Measurements from ENCODE around the gene CASZ1.

Gene CASZ1

GRCh38 chr1:10674222-10674621 lies 122.2 kb downstream of the CASZ1 start:
- DNase-seq (ENCODE audit: low read depth in 2 of 2, low spot score in 1 of 2), result no peak

GRCh38 chr1:10673109-10673711 lies 123.2 kb downstream of the CASZ1 start:
- DNase-seq (ENCODE audit: low read depth in 2 of 2, low spot score in 1 of 2), result no peak

DNA sequence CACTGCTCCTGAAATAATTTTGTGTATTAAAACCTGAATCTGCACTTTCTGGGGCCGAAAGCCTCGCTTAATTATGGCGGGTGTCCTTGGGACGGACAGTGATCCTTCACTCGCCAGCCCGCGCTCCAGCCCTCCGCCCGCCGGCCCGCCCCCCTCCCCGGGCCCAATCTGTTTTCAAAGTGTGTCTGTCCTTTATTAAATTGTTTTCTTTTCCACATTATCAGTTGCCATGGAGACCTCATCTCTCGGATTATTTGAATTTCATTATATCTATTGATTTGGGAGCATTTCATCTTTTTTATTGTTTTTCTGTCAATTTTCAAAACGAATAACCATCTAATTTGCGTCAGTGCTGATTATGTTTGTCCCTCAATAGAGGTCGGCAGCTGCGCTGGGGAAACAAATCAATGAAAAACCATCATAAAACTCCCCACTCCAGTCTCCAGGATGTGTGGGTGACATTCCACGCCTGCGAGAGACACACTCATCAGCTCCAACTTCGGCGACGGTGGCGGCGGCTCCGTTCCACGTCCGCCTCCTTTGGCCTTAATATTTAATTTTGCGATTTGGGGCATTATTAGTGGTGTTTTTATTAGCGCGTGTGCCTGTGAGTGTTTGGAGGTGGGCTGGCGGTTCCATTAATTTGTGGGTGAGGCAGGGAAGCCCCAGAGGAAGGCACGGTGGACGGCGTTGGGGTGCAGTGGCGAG lies 123.9 kb downstream of the CASZ1 start:
- no peak for DNase-seq (ENCODE audit: low read depth in 2 of 2, low spot score in 1 of 2)

DNA sequence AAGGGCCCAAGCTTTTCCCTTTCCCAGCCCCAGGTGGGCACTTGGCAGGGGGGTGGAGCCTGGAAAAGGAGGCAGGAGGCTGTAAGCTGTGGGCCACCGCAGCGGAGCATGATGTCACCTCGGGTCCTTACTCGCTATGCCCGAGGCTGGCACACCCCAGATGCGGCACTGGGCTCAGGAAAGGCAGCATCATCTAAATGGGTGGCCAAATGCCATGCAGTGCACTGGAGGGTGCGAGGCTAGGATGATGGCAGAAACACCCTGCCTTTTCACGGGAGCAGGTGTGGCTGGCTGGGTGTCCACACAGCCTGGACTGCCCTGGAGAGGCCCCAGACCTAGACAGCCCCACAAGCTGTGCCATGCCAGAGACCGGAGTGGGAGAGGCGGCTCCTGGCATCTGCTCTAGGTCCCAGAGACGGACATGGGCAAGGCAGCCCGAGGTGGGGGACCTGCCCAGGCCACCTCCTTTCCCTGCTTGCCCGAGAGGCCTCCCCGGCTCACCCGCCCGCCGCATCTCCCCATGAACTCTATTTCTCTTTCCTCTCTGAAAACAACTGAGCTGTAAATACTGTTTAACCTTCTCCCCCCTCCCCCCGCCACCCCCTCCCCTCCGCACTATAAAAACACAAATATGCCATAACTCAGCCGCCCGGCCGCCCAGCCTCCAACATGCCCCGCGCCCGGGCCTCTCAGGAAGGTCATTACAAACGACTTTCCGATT lies 124.7 kb downstream of the CASZ1 start:
- no peak for DNase-seq (ENCODE audit: low read depth in 2 of 2, low spot score in 1 of 2)

DNA sequence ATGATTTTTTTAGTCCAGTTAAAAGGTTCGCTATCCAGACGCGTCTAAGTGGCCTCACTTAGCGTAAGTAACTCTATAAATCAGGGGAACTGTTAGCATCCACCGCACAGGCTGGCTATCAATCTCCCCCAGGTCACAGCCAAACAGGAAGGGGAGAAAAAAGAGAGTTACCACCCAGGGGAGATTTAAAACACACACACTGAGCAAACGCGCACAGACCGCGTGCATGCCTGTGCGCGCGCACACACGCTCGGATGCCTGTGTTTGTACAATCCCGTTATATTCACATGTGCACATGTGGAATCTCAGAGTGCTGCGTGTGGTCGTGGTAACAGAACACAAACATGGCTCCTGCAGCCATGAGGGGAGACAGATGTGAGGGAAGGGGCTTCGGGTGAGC lies 125.4 kb downstream of the CASZ1 start:
- no peak for DNase-seq (ENCODE audit: low read depth in 2 of 2, low spot score in 1 of 2)

GRCh38 chr1:10670190-10670589 lies 126.3 kb downstream of the CASZ1 start:
- no peak for DNase-seq (ENCODE audit: low read depth in 2 of 2, low spot score in 1 of 2)

DNA sequence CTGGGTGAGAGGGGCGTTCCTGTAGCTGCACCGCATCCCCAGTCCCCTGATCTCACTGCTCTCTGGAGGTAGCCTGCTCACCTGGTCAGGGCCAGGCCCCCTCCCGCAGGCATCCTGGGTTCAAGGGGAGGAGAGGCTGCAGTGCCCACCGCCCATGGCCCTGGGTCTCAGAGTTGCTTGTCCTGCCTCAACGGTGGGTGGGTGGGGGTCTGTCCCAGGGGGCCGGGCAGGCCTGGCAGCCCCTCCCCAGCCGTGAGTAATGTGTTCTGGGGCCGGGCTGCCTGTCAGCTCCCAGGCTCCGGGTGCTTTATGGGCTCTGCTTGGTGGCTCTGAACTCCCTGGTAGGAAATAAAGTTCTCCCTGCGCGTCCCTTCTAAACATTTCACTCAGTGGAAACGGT lies 126.9 kb downstream of the CASZ1 start:
- DNase-seq (ENCODE audit: low read depth in 2 of 2, low spot score in 1 of 2), result no peak

DNA sequence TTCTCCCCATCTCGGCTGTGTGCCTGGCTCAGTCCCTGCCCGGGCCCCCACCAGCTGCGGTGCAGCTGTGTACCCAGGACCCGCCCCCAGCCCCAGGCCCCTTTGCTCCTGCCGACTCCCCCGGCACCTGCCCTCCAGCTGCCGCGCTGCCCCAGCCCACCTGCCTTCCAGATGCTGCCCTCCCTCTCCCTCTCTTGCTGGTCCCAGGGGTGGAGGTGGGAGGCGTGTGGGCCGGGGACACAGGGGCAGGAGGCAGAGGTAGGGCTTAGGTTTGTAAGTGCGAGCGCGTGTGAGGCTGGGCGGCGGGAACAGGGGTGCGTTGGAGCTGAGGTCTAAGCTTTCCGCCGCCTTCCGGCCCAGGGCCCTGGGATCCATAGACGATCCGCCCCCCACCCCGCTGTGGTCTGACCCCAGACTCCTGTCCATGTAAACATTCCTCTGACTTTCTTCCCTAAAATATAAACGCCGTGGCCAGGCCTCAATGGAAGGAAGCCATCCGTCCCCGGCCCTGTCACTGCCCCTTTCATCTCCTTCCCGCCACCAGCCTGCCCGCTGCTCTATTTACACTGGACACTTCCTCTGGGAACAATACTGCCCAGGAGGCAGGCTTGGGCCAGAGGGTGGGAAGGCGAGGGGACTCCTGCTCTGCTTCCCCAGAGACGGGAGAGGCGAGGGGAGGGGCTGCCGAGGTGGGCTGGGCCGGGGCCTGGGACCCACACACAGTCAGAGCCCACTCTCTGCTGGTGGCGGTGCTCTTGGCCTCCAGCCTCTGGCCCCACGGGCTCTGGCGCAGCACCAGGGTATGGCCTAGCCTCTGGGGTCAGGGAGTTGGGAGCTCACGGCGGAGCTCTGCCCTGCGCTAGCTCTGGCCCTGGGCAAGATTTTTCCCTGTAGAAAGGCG lies 128.3 kb downstream of the CASZ1 start:
- no peak for DNase-seq (ENCODE audit: low read depth in 2 of 2, low spot score in 1 of 2)

DNA sequence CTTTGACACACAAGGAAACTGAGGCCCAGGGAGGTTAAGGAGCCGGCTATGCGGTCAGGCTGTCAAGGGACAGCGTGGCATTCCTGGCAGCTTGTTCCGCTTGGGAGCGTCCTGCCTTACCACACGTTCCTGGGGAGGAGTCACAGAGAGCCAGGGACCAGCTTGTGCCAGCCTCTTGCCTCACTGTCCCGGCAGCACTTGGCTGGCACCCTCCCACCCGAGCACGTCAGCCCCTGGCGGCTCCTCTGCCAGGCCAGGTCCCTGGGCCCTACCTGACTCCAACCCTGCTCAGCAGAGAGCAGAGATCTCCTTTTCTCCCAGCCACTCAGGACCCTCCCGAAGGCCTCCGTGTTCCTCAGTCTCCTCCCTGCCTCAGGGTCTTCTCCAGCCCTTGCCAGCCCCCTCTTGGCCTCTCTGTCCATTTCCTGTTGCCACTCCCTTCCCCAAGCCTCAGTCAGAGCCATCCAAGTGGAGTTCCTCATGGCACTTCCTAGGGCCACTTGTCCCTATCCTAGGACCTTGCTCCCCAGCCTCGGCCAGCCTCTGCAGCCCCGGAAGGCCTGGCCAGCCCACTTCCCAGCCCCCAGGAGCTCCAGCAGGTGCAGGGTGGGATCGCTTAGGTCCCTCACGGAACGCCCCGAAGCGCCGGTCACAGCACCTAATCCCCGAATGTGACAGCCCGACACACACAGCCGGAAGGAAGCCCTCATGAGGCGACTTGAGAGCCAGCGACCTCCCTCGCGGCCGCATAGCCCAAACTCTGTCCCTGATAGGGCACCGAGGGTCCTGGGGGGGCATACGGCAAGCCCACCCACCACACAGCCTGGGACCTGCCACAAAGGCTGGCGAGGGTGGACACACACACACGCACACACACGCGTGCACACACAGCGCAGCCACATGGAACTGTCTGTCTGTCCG lies 130.3 kb downstream of the CASZ1 start:
- DNase-seq (ENCODE audit: low read depth in 2 of 2, low spot score in 1 of 2), result no peak

GRCh38 chr1:10665226-10665625 lies 131.2 kb downstream of the CASZ1 start:
- no peak for DNase-seq (ENCODE audit: low read depth in 2 of 2, low spot score in 1 of 2)

GRCh38 chr1:10664251-10664650 lies 132.2 kb downstream of the CASZ1 start:
- DNase-seq (ENCODE audit: low read depth in 2 of 2, low spot score in 1 of 2), result no peak

GRCh38 chr1:10663678-10664035 lies 132.8 kb downstream of the CASZ1 start:
- no peak for DNase-seq (ENCODE audit: low read depth in 2 of 2, low spot score in 1 of 2)

DNA sequence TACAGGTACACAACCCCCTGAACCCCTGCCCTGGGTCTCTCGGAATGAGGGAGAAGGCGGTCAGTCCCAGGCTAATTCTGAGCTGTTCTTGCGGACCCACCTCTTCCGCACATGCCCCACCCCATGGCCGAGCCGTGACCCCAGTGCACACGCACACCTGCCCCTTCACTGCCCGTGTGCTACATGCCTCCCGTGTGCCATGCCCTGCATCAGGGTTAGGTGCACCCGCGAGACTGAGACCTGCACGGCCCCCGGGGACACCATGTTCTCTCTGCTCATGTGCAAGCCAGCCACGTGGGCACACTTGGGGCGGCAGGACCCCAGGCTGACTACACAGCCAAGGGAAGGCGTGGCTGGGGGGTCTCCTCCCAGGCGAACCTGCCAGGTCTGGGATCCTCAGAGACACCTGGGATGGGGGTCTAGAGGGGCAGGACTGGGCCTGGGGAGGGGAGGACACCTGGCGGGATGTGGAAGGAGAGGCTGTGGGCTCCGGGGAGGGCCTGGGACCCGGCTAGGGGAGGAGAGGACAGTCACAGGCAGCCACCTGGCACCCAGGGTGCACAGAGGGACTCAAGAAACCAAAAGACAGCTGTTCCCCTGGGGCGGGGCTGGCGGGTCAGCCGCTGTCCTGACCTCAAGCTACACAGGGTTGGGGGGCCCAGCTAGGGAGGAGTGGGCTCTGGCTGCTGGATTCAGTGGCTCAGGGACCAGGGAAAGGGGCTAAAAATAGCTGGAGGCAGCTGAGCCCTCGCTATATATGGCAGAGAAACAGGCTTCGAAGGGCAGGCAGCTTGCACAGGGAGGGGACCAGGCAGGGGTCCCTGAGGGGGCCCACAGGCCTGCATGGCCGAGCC lies 133.4 kb downstream of the CASZ1 start:
- no peak for DNase-seq (ENCODE audit: low read depth in 2 of 2, low spot score in 1 of 2)

DNA sequence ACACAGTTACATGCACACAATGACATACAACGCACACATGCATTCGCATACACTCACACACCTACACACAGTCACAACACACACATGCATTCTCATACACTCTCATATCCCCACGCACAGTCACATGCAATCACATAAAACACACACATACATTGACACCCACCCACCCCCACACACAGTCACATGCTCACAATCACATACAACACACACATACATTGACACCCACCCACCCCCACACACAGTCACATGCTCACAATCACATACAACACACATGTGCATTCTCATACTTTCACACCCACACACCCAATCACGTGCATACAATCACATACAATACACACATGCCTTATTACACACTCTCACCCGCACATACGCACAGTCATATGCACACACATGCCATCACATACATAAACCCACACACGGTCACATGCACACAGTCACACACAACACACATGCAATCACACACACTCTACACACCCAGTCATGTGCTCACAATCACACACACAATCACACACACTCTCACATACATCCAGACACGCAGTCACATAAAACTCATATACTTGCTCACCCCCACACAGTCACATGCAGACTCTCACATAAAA lies 134.3 kb downstream of the CASZ1 start:
- DNase-seq (ENCODE audit: low read depth in 2 of 2, low spot score in 1 of 2), result no peak

DNA sequence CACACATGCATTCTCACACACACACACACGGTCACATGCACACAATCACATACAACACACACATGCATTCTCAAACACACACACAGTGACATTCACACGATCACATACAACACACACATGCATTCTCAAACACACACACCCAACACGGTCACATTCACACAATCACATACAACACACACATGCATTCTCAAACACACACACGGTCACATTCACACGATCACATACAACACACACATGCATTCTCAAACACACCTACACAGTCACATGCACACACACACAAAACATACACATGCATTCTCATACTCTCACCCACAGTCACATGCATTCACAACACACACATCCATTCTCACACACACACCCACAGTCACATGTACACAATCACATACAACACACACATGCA lies 135.0 kb downstream of the CASZ1 start:
- DNase-seq (ENCODE audit: low read depth in 2 of 2, low spot score in 1 of 2), result no peak

- DNase-seq (ENCODE audit: low read depth in 2 of 2, low spot score in 1 of 2), result no peak
These were observed 136.6 kb downstream of the CASZ1 start for GRCh38 chr1:10659646-10660540.

GRCh38 chr1:10659218-10659617 lies 137.2 kb downstream of the CASZ1 start:
- DNase-seq (ENCODE audit: low read depth in 2 of 2, low spot score in 1 of 2), result no peak

DNA sequence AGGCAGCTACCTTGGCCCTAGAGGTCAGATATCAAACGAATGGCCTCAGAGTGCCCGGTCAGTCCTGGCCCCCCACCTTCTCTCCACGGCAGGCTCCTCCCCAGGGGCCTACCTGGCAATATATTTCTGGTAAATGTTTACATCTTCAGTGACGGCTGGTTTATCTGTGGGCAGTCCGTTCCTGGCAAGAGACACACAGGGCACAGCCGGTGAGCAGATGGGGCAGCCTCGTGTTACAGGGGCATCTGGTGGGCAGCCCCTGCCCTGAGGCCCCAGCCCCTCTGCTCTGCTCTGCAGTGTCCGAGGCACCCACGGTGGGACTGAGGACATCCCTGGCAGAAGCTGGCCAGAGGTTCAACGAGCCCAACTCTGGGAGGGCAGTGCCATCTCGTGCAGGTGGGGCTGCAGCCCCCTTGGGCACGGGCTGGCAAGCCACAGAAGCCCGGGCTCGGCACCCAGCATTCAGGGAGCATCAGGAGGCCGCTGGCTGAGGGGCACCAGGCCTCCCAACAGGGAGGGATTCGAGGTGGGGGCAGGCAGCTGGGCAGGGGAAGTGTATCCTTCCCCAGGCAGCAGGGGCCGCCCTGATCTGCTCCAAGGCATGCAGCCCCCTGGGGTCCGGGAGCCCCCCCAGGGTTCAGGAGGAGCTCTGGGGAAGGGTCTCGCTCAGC lies 137.9 kb downstream of the CASZ1 start:
- no peak for DNase-seq (ENCODE audit: low read depth in 2 of 2, low spot score in 1 of 2)

Data from stimulated activated CD8-positive, alpha-beta memory T cell treated with anti-CD3 and anti-CD28 coated beads, Interleukin-4, amount 100 ng/mL, for 1 hour (primary cell).